ENCODE results near the gene ICE2. TPM values are rescaled to one million over a fixed set of nuclear protein-coding genes. Genes with fewer than 3 reads are reported as not detected.

Gene ICE2
- total and polyA plus RNA-seq, 7 experiments from 2014 or later, result 44.8 to 70.9 (median 54.7) TPM

GRCh38 chr15:60448668-60449360, 30.1 kb downstream of the ICE2 start:
- Mint-ChIP-seq H3K4me3 (no peak overlapping the region), H3K9me3 (no peaks in the 10 kb centered on the region), H3K4me1 (peaks cover 0 to 3% (median 0%) of the 10 kb centered on the region in 7 donors), H3K36me3 (peaks cover 7 to 38% (median 17%) of the 10 kb centered on the region in 5 donors), H3K27ac (peak overlapping the region in 1 of 9 donors; percentile 47), H3K27me3 (no peaks in the 10 kb centered on the region)
- Histone ChIP-seq H3K9me3 (ENCODE audit: control insufficient read depth in 2 of 3, low read length in 3 of 3) (no peaks in the 10 kb centered on the region), H3K4me3 (ENCODE audit: low read length) (no peak overlapping the region), H3K27me3 (ENCODE audit: control insufficient read depth in 2 of 2, insufficient read depth in 2 of 2, low read length in 2 of 2) (no peaks in the 10 kb centered on the region), H3K27ac (ENCODE audit: low read depth, low read length) (no peak overlapping the region), H3K4me1 (ENCODE audit: control insufficient read depth in 2 of 2, insufficient read depth in 2 of 2, low read length in 2 of 2) (no peaks in the 10 kb centered on the region), H3K36me3 (ENCODE audit: control insufficient read depth in 2 of 3, insufficient read depth in 3 of 3, low read length in 3 of 3) (peaks cover 6 to 37% (median 10%) of the 10 kb centered on the region in 3 experiments)
- no peak for DNase-seq
- CTCF ChIA-PET, result interaction anchor here (0.6 kb wide), 1 partner anchor 61 kb away, joined by 5 read pairs; no protein-coding TSS in a partner anchor
- POLR2A ChIA-PET, result interaction anchor here (0.6 kb wide), 1 partner anchor 19 kb away, joined by 5 read pairs; no protein-coding TSS in a partner anchor
- intact Hi-C loops (cut with micrococcal nuclease), result no loop called here
- ATAC-seq, result no peak

GRCh38 chr15:60444289-60444912, 34.5 kb downstream of the ICE2 start:
- no peaks in the 10 kb centered on the region for H3K27me3 ChIP-seq (ENCODE audit: control insufficient read depth in 2 of 2, insufficient read depth in 2 of 2, low read length in 2 of 2)
- Mint-ChIP-seq H3K9me3 (no peaks in the 10 kb centered on the region), H3K36me3 (peaks cover 7 to 44% (median 14%) of the 10 kb centered on the region in 5 donors), H3K27me3 (no peaks in the 10 kb centered on the region), H3K4me3 (no peak overlapping the region), H3K4me1 (peaks cover 0 to 9% (median 4%) of the 10 kb centered on the region in 7 donors), H3K27ac (no peak overlapping the region)
- no peak overlapping the region for H3K27ac ChIP-seq (ENCODE audit: low read depth, low read length)
- ATAC-seq (no peak), DNase-seq (no peak)
- H3K9me3 ChIP-seq (ENCODE audit: control insufficient read depth in 2 of 3, low read length in 3 of 3), result no peaks in the 10 kb centered on the region
- CTCF ChIA-PET, result interaction anchor here (0.7 to 4.4 kb wide), 2 partner anchors 86 to 111 kb away, joined by 3 to 27 read pairs; no protein-coding TSS in a partner anchor
- peaks cover 5 to 36% (median 6%) of the 10 kb centered on the region in 3 experiments for H3K36me3 ChIP-seq (ENCODE audit: control insufficient read depth in 2 of 3, insufficient read depth in 3 of 3, low read length in 3 of 3)
- no peaks in the 10 kb centered on the region for H3K4me1 ChIP-seq (ENCODE audit: control insufficient read depth in 2 of 2, insufficient read depth in 2 of 2, low read length in 2 of 2)
- H3K4me3 ChIP-seq (ENCODE audit: low read length), result no peak overlapping the region
- POLR2A ChIA-PET, result interaction anchor here (0.7 kb wide), 1 partner anchor 46 kb away, joined by 3 read pairs; no protein-coding TSS in a partner anchor
- intact Hi-C loops (cut with micrococcal nuclease), result loop anchor here (1.0 kb wide), 1 partner anchor 85 kb away; no protein-coding TSS in a partner anchor

- peaks cover 0 to 9% (median 4%) of the 10 kb centered on the region in 7 donors for H3K4me1 Mint-ChIP-seq
- H3K4me3 Mint-ChIP-seq, result no peak overlapping the region
- H3K36me3 ChIP-seq (ENCODE audit: control insufficient read depth in 2 of 3, insufficient read depth in 3 of 3, low read length in 3 of 3), result peaks cover 0 to 23% (median 4%) of the 10 kb centered on the region in 3 experiments
- peaks cover 2 to 30% (median 8%) of the 10 kb centered on the region in 5 donors for H3K36me3 Mint-ChIP-seq
- H3K27me3 ChIP-seq (ENCODE audit: control insufficient read depth in 2 of 2, insufficient read depth in 2 of 2, low read length in 2 of 2), result no peaks in the 10 kb centered on the region
- ChIA-PET CTCF (interaction anchor here (0.6 to 4.4 kb wide), 2 partner anchors 44 to 84 kb away, joined by 3 to 27 read pairs; no protein-coding TSS in a partner anchor), POLR2A (no interaction called here)
- DNase-seq (no peak), ATAC-seq (no peak)
- no peaks in the 10 kb centered on the region for H3K4me1 ChIP-seq (ENCODE audit: control insufficient read depth in 2 of 2, insufficient read depth in 2 of 2, low read length in 2 of 2)
- H3K27ac ChIP-seq (ENCODE audit: low read depth, low read length), result no peak overlapping the region
- no peaks in the 10 kb centered on the region for H3K9me3 ChIP-seq (ENCODE audit: control insufficient read depth in 2 of 3, low read length in 3 of 3)
- no peak overlapping the region for H3K4me3 ChIP-seq (ENCODE audit: low read length)
- no peak overlapping the region for H3K27ac Mint-ChIP-seq
- intact Hi-C loops (cut with micrococcal nuclease), result no loop called here
- no peaks in the 10 kb centered on the region for H3K27me3 Mint-ChIP-seq
- H3K9me3 Mint-ChIP-seq, result no peaks in the 10 kb centered on the region
These were observed 36.2 kb downstream of the ICE2 start for GRCh38 chr15:60442763-60443162.

- Histone ChIP-seq H3K4me3 (ENCODE audit: low read length) (no peak overlapping the region), H3K36me3 (ENCODE audit: control insufficient read depth in 2 of 3, insufficient read depth in 3 of 3, low read length in 3 of 3) (peaks cover 0 to 23% (median 0%) of the 10 kb centered on the region in 3 experiments), H3K27ac (ENCODE audit: low read depth, low read length) (no peak overlapping the region), H3K4me1 (ENCODE audit: control insufficient read depth in 2 of 2, insufficient read depth in 2 of 2, low read length in 2 of 2) (no peaks in the 10 kb centered on the region), H3K27me3 (ENCODE audit: control insufficient read depth in 2 of 2, insufficient read depth in 2 of 2, low read length in 2 of 2) (no peaks in the 10 kb centered on the region), H3K9me3 (ENCODE audit: control insufficient read depth in 2 of 3, low read length in 3 of 3) (no peaks in the 10 kb centered on the region)
- DNase-seq, result no peak
- Mint-ChIP-seq H3K4me3 (no peak overlapping the region), H3K27ac (peak overlapping the region in 1 of 9 donors; percentile 43), H3K9me3 (no peaks in the 10 kb centered on the region), H3K27me3 (no peaks in the 10 kb centered on the region), H3K36me3 (peaks cover 0 to 25% (median 7%) of the 10 kb centered on the region in 5 donors), H3K4me1 (peaks cover 0 to 9% (median 4%) of the 10 kb centered on the region in 7 donors)
- POLR2A ChIA-PET, result no interaction called here
- CTCF ChIA-PET, result interaction anchor here (0.6 to 4.4 kb wide), 3 partner anchors 45 to 479 kb away, joined by 3 to 27 read pairs (median 3); no protein-coding TSS in a partner anchor
- no peak for ATAC-seq
- intact Hi-C loops (cut with micrococcal nuclease), result no loop called here
These were observed 36.8 kb downstream of the ICE2 start for GRCh38 chr15:60442031-60442650.

GRCh38 chr15:60441331-60441730, 37.6 kb downstream of the ICE2 start:
- DNase-seq (no peak), ATAC-seq (no peak)
- Histone ChIP-seq H3K4me3 (ENCODE audit: low read length) (no peak overlapping the region), H3K9me3 (ENCODE audit: control insufficient read depth in 2 of 3, low read length in 3 of 3) (no peaks in the 10 kb centered on the region), H3K27me3 (ENCODE audit: control insufficient read depth in 2 of 2, insufficient read depth in 2 of 2, low read length in 2 of 2) (no peaks in the 10 kb centered on the region), H3K36me3 (ENCODE audit: control insufficient read depth in 2 of 3, insufficient read depth in 3 of 3, low read length in 3 of 3) (peaks cover 0 to 23% (median 0%) of the 10 kb centered on the region in 3 experiments), H3K4me1 (ENCODE audit: control insufficient read depth in 2 of 2, insufficient read depth in 2 of 2, low read length in 2 of 2) (no peaks in the 10 kb centered on the region), H3K27ac (ENCODE audit: low read depth, low read length) (no peak overlapping the region)
- Mint-ChIP-seq H3K4me3 (no peak overlapping the region), H3K36me3 (peaks cover 0 to 23% (median 6%) of the 10 kb centered on the region in 5 donors), H3K27ac (peak overlapping the region in 1 of 9 donors; percentile 9), H3K4me1 (peaks cover 0 to 9% (median 4%) of the 10 kb centered on the region in 7 donors), H3K9me3 (no peaks in the 10 kb centered on the region), H3K27me3 (no peaks in the 10 kb centered on the region)
- intact Hi-C loops (cut with micrococcal nuclease), result no loop called here
- CTCF ChIA-PET, result interaction anchor here (1.5 to 4.4 kb wide), 2 partner anchors 79 to 82 kb away, joined by 3 to 27 read pairs; no protein-coding TSS in a partner anchor
- POLR2A ChIA-PET, result no interaction called here

GRCh38 chr15:60438646-60439045, 40.3 kb downstream of the ICE2 start:
- Histone ChIP-seq H3K9me3 (ENCODE audit: control insufficient read depth in 2 of 3, low read length in 3 of 3) (no peaks in the 10 kb centered on the region), H3K36me3 (ENCODE audit: control insufficient read depth in 2 of 3, insufficient read depth in 3 of 3, low read length in 3 of 3) (peaks cover 0 to 35% (median 6%) of the 10 kb centered on the region in 3 experiments), H3K4me1 (ENCODE audit: control insufficient read depth in 2 of 2, insufficient read depth in 2 of 2, low read length in 2 of 2) (no peaks in the 10 kb centered on the region), H3K4me3 (ENCODE audit: low read length) (no peak overlapping the region), H3K27ac (ENCODE audit: low read depth, low read length) (no peak overlapping the region), H3K27me3 (ENCODE audit: control insufficient read depth in 2 of 2, insufficient read depth in 2 of 2, low read length in 2 of 2) (no peaks in the 10 kb centered on the region)
- DNase-seq (no peak), ATAC-seq (no peak)
- H3K27ac Mint-ChIP-seq, result no peak overlapping the region
- ChIA-PET CTCF (no interaction called here), POLR2A (no interaction called here)
- peaks cover 0 to 9% (median 4%) of the 10 kb centered on the region in 7 donors for H3K4me1 Mint-ChIP-seq
- no peak overlapping the region for H3K4me3 Mint-ChIP-seq
- no peaks in the 10 kb centered on the region for H3K27me3 Mint-ChIP-seq
- intact Hi-C loops (cut with micrococcal nuclease), result no loop called here
- peaks cover 0 to 29% (median 12%) of the 10 kb centered on the region in 5 donors for H3K36me3 Mint-ChIP-seq
- no peaks in the 10 kb centered on the region for H3K9me3 Mint-ChIP-seq
